Superior temporal gyrus (tissue), 1 donor: ENCODE measurements around the gene COL5A2.

Source experiments
- DNase-seq: peaks from one replicate; pipeline ENCODE4 v3.0.0-alpha.2; 2016; ENCODE audit errors: extremely low spot score

The COL5A2 gene

DNA sequence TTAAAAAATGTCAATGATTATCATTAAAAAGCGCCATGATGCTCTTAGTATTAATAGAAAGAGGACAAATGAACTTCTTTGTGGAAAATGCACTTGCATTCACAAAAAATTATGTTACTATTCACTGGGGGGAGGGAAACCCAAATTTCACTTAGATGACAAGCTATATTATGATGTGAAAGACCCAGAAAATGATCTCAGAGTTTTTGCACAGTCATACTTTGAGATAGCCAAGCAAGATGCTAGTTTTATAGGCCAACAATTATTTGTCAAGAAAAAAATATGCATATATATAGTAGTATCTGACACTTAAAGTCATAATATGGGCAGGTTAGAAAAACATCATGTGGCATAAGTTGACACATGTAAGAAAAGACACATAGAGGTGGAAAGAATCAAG, 31.6 kb downstream of the COL5A2 start:
- DNase-seq, result no peak

GRCh38 chr2:189147361-189147760, 32.2 kb downstream of the COL5A2 start:
- no peak for DNase-seq

DNA sequence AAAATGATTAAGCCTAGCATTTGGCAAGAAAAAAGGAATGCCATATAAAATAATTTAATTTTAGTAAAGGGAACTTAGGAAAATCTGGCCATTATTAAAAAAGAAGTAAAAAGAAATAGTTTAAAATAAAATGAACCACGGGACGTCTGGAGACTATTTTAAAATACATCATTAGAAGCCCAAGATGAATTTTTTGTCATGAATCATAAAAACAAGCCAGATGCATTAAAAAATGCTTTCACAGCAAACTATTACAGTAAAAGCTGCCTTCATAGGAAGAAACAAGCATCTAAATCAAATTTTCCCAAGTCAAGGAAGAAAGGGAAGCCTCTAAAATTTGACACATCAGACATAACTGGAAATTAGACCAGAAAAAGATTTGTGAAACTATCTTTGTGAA, 33.0 kb downstream of the COL5A2 start:
- DNase-seq, result no peak

- DNase-seq, result no peak
Observed at GRCh38 chr2:189144700-189145211, 34.8 kb downstream of the COL5A2 start.

- no peak for DNase-seq
Observed at GRCh38 chr2:189143925-189144324, 35.6 kb downstream of the COL5A2 start.

DNA sequence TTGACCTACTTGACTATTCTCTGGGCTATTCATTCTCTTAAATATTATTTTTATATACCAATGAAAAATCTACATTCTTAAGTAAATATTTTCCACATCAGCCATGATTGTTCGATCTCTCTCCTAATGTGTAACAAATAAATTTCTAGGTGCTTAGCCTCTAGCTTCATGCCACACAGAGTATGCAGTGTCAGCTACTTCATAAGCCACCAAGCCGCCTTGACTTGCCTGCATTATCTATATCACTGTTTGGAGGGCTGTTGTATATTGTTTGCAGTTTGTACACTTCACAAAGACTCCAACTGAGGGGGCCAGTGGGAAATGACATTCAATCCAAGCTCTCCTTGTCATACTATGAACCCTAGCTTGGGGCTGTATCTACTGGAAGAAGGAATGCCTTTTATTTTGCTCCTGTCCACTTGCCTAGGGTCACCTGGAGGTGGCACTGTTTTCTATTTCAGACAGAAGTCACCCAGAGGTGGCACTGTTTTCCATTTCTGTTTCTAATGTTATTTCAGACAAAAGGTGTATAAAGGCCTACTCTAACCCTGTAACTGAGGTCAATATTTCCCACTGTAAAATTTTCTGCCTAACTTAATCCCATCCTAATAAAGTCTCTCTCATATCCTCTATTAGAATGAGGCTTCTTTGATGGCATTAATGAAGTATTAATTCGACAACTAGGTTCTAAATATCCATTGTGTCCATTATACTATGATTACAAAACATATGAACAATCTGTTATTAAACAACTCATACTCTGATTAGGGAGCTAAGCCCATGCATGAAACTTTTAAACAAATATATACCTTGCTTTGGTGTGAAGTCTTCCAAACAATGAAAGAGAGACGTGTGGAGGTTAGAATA, 36.4 kb downstream of the COL5A2 start:
- DNase-seq, result no peak

DNA sequence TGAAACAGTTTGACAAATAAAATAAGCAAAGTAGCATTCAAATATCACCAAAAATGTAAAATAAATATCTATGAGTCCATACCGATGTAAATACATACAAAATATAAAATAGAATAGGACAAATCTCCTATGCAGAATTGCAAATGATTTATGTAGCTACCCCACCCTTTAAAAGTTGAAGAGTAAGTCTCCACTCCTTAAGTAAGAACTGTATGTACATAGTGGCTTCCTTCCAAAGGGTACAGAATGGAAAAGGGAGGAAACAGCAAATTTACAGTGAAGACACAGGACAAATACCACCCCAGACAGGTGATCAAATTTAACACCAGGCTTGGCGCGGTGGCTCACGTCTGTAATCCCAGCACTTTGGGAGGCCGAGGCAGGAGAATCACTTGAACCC, 40.8 kb downstream of the COL5A2 start:
- DNase-seq, result no peak

DNA sequence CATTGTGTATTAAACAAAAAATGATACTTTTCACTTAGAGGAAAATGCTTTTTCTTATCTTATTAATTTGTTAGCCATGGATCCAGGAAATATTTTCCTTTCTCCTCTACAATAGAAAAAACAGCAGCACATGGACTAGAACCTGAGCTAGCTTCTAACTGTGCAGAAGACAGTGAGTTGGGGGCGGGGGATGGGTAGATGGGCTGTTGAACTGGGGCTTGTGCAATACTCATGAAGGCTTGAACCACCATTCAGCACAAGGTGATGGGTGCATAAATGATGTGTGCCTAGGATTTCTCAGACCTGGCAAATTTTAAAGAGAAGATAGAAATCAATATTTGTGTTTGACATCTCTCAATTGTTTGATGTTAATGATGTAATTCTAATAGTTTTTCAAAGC, 42.0 kb downstream of the COL5A2 start:
- no peak for DNase-seq

DNA sequence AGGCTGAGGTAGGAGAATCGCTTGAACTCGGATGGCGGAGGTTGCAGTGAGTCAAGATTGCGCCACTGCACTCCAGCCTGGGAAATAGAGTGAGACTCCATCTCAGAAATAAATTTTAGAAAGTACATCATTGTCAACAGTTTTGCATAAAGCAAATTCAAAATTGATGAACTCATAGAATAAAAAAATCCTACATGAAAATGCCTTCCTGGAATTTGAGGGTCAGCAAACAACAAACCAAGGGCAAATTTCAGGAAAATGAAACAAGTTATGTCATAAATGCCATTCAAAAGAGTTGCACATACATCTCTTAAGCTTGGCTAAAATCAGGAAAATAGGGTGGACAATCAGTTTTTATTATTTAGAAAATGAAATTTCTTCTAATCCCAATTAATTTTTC, 45.1 kb downstream of the COL5A2 start:
- DNase-seq, result no peak

DNA sequence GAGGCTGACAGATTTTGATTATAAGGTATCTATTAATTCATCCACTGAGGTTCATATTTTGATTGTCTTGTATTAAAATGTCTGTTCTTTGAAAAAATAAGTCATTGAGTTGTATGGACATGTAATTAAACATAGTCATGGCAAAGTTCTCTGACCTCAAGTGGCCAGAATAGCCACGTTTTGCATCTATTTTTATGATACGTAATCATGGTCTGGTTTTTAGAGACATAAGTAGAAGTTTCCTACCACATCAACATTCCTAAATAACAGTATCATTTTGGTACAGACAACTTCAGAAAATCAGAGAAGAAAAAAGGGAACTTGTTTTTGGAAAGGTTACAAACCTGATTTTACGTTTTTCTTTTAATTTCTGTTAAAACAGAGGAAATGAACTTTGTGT, 47.6 kb downstream of the COL5A2 start:
- no peak for DNase-seq

DNA sequence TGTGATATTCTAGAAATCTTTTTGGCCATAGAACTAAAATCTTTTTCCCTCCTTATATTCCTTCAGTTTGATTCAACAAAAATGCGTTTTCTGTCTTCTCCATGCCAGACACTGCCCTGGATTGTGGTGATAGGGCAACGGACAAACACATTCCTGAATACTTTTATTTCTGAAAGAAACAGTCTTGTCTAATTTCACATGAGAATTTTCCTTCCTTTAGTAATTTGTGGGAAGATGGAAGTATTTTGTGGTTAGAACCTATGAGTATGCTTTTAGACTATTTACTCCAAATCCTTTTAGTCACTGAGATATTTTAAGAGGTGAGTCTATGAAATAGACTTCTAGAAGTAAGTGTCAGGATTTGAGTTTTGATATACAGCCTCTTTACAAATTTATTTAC, 49.6 kb downstream of the COL5A2 start:
- DNase-seq, result no peak

DNA sequence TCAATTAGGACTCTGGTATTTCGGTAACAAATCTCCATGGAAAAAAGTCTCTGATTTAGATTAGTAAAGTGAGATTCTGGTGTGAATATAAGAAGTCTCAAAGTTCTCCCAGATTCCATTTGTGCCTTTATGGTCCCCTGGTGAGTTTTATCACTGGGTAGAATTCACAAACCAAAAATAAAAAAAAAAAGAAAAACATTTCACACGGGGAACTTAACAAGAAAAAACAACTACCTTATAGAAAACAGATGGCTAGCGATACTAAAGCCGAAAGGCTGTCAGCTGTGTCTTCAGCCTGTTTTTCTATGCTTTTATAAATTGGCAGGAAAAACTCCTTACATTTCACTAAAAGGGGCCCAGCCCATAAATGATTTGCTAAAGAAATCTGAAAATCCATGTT, 50.6 kb downstream of the COL5A2 start:
- DNase-seq, result no peak

DNA sequence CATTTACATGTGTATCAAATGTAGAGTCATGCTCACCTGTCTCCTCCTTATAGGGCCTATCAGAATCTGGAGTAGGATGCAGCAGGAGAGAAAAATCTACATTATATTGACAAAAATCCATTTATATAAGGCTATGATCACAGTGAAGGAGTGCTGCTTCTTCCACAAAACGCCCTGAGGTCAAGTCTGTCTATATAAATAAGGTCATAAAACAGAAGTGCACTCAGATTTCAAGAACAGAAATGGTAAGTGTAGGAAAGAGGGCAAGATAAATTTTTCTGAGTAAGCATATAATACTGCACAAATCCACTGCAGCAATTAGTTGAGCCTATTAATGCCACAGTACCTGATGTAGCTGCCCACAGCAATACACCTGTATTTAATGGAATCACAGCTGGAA, 51.8 kb downstream of the COL5A2 start:
- no peak for DNase-seq

- DNase-seq, result no peak
Observed at GRCh38 chr2:189125195-189125594, 54.4 kb downstream of the COL5A2 start.

- DNase-seq, result no peak
Observed at GRCh38 chr2:189124175-189124574, 55.4 kb downstream of the COL5A2 start.

GRCh38 chr2:189118386-189118785, 61.2 kb downstream of the COL5A2 start:
- DNase-seq, result no peak

DNA sequence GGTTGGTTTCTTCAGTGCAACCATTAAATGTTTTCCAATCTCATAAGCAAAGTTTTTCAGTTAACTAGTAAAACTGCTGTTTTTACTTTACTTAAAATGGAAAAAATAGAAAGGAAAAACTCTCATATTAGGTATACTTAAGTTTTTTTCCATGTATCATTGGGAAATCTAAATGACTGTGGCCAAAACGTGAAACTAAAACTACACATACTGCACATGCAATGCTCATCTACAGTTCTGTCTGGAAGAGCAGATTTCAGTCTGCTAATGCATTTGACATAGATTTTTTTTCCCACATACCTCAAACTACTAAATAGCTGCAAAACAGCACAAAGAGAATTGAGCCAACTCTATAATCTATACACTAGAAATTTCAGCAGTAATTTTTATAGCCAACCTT, 62.6 kb downstream of the COL5A2 start:
- no peak for DNase-seq

DNA sequence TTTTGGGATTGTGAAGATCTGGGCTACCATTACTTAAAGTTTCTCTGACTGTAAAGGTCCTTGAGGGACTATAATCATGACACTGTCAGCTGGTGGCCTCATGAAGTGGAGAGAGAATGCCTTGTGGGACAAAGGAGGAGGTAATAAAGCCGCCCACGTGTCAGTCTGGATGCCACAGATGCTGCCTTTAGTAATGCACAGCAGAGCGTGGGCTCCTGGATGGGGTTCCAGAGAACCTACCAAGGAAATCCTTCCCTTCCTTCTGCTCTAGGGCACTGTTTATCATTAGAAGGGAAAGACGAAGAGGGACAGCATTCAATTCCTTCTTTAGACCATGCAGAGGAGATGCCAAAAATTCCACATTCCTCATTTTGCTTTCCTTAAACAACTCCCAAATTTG, 63.5 kb downstream of the COL5A2 start:
- DNase-seq, result no peak

DNA sequence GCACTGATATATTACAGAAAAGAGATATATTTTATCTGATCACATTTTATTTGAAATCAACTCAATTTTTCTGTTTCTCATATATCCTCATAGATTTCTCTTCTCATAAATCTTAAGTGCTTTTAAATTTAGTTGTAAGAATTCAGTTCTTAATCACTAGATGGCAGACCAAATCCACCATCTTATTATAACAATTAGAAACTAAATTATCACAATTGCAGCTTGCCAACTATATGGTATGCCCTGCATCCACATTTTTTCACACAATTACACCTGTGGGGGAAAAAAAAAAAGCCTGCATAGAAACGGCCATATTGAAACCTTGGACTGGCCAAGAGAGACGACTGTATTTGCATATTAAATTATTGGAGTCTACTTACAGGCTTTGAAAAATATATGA, 64.4 kb downstream of the COL5A2 start:
- DNase-seq, result no peak

DNA sequence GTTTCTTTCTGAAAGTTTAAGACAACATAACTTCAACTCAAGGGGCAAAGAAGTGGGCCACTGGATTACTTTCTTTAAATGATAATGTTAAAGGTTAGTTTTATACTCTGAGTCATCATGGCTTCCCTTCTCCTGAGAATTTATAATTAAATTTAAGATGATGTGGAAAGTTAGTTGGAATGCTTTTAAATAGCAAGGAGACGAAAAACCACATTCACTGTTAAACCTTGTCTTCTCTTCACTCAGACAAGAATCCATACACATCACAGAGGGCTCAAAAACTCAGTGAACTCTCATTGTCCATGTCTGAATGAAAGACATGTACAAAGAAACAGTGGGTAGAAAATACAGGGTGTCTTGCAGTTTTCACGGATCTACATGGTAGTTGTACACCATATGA, 65.6 kb downstream of the COL5A2 start:
- no peak for DNase-seq

DNA sequence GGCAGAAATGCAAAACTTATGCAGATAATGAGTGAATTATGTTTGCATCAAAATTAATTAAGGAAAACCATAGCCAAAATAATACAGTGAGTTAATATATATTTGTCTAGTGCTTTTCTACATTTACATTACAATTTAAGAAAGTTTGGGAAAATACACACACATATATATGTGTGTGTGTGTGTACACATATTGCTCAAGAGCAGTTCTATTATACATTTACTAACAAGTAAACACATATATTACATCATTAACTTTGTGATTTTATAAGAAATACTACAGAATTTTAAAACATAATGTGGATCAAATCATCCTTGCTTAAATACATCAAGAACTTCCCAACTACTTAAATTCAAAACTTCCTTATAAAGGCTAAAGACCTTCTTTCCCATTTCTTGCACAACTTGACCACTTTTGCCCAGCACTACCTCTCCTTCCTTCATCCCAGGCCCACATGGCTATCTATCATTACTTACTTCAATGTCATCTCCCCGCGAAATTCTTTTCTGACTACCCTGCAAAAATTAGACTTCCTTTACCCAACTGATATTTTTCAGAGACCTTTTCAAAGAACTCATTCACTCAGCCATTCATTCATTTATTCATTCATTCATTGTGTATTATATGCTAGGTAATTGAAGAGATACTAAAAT, 68.4 kb downstream of the COL5A2 start:
- no peak for DNase-seq

DNA sequence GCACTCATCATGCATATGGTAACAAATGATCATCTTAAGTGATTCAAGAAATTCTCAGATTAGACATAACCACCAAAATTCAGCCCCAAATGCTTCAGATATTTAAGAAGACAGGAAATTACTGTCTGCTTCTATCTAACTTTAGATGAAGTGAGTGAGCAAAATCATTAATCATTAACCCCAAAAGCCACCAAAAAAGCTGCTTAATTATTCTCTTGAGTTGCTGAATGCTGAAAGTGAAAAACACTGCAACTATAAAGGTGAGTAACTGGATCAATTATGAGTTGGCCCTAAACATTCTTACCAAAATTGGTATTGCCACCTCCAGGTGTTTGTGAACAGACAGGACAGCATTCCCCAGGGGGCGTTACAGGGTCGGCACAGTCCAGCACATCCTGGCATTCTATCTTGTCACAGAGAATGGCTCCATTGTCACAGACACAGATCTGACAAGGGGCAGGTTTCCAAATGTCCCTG, 69.6 kb downstream of the COL5A2 start:
- no peak for DNase-seq

- no peak for DNase-seq
Observed at GRCh38 chr2:189104934-189105333, 74.6 kb downstream of the COL5A2 start.
